HG03354 (cell line): ENCODE data around the gene PPP6C.
"Not testable (repeated sequence)": the region's sequence is repeated elsewhere in the genome, so short reads cannot be mapped to it uniquely, and the experiment has no call there.

Experiments used
- ATAC-seq: cut with Tn5 transposase; IDR thresholded peaks from one replicate; pipeline ENCODE4 v1.9.1; 2021; ENCODE audit warnings: mild to moderate bottlenecking; ENCODE audit not compliant: unreplicated experiment, poor library complexity, severe bottlenecking

Gene PPP6C

GRCh38 chr9:125143377-125144090 lies 46.1 kb downstream of the PPP6C start, which contains the start of gene SCAI:
SCAI (minus strand) TSS chr9:125143528; CDS start chr9:125143437, 91 bp downstream.
- peak; percentile 100 for ATAC-seq

GRCh38 chr9:125142560-125143376 lies 46.8 kb downstream of the PPP6C start:
- ATAC-seq = peak; percentile 11

DNA sequence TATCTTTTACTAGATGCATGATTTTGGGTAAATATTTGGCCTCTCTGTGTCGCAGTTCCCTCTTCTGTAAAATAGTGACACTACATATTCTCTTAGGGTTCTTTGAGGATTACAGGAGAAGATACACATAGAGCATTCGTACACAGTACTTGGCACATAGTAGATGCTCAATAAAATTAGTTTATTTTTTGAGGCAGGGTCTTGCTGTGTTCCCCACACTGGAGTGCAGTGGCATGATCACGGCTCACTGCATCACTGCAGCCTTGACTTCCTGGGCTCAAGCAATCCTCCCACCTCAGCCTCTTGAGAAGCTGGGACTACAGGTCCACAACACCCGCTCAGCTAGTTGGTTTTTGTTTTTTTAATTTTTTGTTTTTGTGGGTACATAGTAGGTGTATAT lies 47.9 kb downstream of the PPP6C start:
- ATAC-seq = no peak

DNA sequence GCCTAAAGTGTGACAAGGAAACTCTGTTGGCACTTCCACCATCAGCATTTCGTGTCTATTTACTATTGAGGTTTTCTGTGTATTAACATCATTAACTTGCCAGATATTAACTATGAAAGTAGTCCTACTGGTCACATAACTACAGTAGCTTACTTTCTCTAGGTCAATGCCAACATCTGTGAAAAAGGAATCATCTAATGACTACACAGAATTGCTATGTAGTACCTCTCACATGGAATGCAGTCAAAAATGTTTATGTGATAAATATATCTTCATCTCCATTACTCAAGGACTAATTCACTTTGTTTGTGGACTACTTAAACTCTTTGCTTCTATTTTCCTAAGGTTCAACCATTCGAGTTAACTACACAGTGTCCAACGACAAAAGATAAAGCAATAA lies 48.4 kb downstream of the PPP6C start:
- no peak for ATAC-seq

DNA sequence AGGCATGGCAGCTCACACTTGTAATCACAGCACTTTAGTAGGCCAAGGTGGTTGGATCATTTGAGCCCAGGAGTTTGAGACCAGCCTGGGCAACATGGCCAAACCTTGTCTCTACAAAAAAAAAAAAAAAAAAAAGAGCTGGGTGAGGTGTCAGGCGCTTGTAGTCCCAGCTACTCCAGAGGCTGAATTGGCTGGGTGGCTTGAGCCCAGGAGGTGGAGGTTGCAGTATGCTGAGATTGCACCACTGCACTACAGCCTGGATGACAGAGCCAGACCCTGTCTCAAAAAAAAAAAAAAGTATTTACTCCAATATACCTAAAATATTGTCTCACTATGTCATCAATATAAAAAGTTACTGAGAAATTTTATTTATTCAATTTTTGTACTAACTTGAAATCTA lies 49.0 kb downstream of the PPP6C start:
- ATAC-seq = no peak

DNA sequence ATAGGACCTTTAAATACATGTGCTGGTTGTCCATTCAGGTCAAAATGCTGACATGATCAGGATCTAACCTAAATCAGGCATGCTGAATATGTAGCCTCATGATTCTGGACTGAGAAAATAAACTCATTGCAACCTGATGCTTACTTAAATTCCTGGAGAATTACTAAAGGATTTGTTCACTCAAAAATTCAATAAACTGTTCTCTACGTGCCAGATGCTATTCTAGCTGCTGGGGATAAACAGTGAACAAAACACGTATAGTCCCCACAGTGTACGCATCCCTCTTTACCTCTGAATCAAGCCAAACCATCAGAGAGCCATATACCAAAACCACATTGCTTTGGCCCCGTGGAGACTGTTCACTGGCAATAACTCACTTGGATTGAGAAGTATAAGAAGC lies 52.4 kb downstream of the PPP6C start:
- no peak for ATAC-seq

GRCh38 chr9:125134976-125135375 lies 54.6 kb downstream of the PPP6C start:
- no peak for ATAC-seq

GRCh38 chr9:125133403-125134329 lies 55.9 kb downstream of the PPP6C start:
- ATAC-seq = no peak

DNA sequence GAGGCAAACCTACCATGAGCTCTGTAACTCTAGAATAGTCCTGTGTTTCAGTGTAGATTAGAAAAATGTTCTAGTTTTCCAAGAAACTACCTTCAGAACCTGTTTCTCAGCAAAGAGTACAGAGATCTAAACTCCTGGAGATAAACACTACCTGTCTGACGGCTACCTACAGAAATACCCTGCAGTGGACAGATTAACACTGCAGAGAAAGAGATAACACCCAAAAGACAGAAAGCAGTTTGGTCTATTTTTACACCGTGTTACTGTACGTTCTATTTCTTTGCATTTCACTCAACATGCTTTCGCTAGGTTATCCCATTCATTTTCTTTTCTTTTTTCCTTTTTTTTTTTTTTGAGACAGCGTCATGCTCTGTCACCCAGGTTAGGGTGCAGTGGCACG lies 57.8 kb downstream of the PPP6C start:
- ATAC-seq = no peak

DNA sequence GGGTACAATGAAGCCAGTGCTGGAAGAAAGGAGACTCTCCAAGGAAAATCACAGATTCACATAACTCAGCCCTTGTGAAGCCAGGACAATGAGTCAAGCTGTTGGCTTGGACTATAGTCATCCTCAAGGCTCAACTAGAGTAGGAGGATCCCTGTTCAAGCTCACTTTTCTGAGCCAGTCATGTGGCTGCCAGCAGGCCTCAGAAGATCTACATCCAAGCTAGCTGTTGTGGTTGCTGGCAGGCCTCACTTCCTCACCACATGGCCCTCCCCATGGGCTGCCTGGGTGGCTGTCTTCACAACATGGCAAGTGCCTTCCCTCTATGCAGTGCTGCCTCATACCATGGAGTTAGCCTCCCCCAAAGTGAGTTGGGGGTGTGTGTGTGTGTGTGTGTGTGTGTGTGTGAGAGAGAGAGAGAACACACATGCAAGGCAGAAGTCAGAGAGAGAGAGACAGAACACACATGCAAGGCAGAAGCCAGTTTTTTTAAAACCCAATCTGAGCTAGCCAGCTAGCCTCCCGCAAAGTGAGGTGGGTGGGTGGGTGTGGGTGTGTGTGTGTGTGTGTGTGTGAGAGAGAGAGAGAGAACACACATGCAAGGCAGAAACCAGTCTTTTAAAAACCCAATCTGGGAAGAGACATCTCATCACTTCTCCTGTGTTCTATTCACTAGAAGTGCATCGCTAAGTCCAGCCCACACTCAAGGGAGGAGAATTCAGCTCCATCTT lies 63.4 kb downstream of the PPP6C start:
- peak; percentile 93 for ATAC-seq

DNA sequence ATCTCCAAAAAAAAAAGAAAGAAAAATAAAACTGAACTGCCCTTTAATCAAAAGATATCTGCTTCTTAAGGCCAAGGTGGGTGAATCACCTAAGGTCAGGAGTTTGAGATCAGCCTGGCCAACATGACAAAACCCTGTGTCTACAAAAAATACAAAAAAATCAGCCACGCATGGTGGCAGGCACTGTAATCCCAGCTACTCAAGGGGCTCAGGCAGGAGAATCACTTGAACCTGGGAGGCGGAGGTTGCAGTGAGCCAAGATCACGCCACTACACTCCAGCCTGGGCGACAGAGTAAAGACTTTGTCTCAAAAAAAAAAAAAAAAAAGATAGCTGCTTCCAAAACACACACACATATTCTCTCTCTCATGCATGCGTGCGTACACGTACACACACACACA lies 64.1 kb downstream of the PPP6C start:
- no peak for ATAC-seq

DNA sequence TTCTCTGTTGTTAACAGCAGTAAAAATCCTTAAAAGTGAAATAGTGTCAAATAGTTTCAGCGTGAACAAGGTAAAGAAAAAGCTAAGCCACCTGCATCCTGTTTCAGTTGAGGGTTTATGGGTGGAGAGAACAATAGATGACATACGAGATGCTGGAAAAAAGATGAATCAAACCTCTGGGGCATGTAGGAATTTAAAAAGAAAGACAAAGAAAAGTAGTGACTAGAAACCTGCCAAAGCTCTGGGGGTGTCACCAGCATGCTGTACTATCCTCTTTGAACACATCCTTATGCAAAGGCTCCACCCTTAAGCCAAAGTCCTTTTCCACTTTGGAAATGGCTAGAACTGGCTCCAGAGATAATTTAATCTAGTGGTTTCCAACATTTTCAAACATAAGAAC lies 68.5 kb downstream of the PPP6C start:
- no peak for ATAC-seq

- ATAC-seq = no peak
Observed at GRCh38 chr9:125119643-125120286, 69.8 kb downstream of the PPP6C start.

- not testable (repeated sequence) for ATAC-seq
Observed at GRCh38 chr9:125118696-125119095, 70.9 kb downstream of the PPP6C start.

DNA sequence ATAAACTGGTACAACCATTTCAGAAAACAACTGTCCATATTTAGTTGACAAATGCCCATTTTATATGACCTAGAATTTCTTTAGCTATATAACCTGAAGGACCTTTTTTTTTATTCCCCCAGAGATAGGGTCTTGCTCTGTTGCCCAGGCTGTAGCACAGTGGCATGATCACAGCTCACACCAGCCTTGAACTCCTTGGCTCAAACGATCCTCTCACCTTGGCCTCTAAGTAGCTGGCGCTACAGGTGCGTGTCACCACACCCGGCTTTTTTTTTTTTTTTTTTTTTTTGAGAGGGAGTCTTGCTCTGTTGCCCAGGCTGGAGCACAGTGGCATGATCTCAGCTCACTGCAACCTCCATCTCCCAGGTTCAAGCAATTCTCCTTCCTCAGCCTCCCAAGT lies 75.1 kb downstream of the PPP6C start:
- not testable (repeated sequence) for ATAC-seq

GRCh38 chr9:125110464-125110863 lies 79.1 kb downstream of the PPP6C start:
- no peak for ATAC-seq

DNA sequence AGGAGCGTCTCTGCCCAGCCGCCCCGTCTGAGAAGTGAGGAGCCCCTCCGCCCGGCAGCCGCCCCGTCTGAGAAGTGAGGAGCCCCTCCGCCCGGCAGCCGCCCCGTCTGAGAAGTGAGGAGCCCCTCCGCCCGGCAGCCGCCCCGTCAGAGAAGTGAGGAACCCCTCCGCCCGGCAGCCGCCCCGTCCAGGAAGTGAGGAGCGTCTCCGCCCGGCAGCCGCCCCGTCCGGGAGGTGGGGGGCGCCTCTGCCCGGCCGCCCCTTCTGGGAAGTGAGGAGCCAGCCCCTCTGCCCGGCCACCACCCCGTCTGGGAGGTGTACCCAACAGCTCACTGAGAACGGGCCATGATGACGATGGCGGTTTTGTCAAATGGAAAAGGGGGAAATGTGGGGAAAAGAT lies 81.1 kb downstream of the PPP6C start:
- ATAC-seq = not testable (repeated sequence)

DNA sequence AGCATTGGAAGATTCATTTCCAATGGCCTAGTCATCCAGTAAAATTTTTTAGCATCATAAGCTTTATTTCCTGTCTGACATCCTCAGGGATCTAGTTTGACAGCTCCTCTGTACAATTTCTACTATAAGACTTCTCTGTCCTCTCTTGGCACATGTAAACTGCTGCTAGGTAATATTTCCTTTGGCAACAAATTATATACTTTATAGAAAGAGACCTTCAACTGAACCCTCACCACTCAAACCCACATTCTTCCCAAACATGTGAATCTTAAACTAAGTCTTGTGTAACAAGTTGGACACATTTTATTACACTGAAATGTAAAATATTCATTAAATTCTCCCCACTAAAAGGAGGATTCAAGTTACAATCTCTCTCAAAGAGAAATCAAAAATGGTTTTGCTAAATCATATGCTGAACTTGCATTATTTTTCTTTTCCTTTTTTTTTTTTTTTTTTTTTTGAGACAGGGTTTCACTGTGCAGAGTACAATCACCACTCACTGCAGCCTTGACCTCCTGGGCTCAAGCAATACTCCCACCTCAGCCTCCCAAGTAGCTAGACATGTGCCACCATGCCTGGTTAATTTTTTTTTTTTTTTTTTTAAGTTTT lies 83.2 kb downstream of the PPP6C start:
- no peak for ATAC-seq
